GM13976 (cell line): ENCODE data around the gene HOMER2.

ENCODE experiments used
- DNase-seq: peaks from one replicate; pipeline ENCODE4 v3.0.0; 2012; ENCODE audit warnings: low spot score
- in situ Hi-C: fragments of 300-500 bp; cut with MboI; formaldehyde crosslinking; loops from one replicate; pipeline ENCODE4 v1.12.0; 2022; ENCODE audit warnings: low sequenced_read_pairs, mixed read lengths, inconsistent platforms; ENCODE audit not compliant: unreplicated experiment
- TF ChIP-seq, protein P1 (sequence below): IDR thresholded peaks from 2 replicates; pipeline ENCODE4 v1.5.1; 2012; ENCODE audit warnings: borderline replicate concordance, mild to moderate bottlenecking; ENCODE audit not compliant: insufficient read depth; ENCODE audit errors: extremely low read depth, missing control alignments, control extremely low read depth

Gene HOMER2

DNA sequence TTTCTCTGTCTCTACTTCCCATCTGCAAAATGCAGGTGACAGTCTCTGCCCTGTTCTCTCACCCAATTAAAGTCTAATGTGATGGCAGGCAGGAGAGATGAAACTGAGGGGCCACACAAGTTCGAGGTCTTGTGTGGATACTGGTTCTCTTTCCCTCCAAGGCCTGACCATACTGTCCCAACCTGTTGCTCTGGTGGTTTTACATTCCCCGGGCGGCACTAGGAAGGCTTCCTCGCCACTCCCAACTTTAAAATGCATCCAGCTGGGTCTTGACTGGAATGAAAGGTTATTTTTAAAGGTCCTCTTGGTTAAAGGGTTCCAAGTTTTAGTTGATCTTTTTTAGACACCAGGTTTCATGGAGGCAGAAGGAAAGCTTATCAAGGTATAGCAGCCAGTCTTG lies 105.9 kb downstream of the HOMER2 start:
- in situ Hi-C loops = no loop called here
- TF ChIP-seq, protein P1, sequence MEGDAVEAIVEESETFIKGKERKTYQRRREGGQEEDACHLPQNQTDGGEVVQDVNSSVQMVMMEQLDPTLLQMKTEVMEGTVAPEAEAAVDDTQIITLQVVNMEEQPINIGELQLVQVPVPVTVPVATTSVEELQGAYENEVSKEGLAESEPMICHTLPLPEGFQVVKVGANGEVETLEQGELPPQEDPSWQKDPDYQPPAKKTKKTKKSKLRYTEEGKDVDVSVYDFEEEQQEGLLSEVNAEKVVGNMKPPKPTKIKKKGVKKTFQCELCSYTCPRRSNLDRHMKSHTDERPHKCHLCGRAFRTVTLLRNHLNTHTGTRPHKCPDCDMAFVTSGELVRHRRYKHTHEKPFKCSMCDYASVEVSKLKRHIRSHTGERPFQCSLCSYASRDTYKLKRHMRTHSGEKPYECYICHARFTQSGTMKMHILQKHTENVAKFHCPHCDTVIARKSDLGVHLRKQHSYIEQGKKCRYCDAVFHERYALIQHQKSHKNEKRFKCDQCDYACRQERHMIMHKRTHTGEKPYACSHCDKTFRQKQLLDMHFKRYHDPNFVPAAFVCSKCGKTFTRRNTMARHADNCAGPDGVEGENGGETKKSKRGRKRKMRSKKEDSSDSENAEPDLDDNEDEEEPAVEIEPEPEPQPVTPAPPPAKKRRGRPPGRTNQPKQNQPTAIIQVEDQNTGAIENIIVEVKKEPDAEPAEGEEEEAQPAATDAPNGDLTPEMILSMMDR = no peak
- DNase-seq = no peak

DNA sequence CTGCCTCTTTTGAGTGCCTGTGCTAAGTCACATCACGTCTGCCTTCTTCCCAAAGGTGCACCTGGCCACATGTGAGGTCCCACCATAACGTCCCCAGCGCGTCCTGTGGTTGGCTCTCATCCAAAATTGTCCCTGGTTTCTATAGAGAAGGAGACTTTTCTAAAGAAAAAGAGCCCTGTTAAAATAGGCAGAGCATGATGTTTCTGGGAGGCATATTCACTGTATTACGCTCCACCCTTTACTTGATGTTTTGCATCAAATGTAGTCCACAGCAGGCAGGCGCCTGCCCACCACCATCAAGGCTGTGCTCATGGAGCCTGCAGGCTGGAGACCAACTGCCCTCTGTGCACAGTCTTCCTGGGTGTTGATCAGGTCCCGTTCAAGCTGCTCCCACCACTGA lies 106.8 kb downstream of the HOMER2 start:
- in situ Hi-C loops = no loop called here
- no peak for DNase-seq

DNA sequence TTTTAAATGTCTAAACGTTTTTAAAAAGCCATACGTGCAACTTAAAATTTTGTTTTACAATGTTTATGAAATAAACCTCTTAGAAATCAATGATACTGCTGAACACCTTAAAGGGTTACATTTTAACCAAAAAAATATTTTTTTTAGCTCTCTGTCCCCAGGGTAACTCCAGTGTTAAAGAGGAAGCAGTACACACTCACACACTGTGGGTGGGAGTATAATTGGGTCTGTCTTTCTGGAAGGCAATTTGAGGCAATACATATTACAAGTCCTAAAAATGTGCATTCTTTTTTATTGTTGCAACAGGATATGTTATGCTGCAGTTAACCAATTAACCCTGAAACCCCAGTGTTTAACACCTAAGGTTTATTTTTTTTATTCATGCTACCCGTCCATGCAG lies 109.0 kb downstream of the HOMER2 start:
- in situ Hi-C loops = no loop called here
- TF ChIP-seq, protein P1 = no peak
- no peak for DNase-seq

More for the DNA sequence above, 106.8 kb downstream of the HOMER2 start:
- TF ChIP-seq, protein P1 = no peak

DNA sequence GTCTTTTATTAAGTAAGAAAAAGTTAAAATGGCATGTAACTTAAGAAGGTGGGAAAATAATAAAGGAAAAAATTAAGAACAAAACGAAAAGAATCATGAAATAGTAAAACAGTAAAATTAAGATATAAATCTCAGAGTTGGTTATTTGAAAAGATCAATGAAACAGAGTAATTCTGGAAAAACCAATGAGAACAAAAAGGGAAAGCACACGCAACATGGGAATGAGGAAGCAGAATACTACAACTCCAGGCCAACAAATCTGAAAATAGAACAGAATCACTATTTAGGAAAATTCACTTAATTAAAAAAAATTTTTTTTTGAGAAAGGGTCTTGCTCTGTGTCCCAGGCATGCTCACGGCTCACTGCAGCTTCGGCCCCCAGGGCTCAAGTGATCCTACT lies 112.4 kb downstream of the HOMER2 start:
- DNase-seq = no peak
- TF ChIP-seq, protein P1 = no peak
- in situ Hi-C loops = no loop called here

DNA sequence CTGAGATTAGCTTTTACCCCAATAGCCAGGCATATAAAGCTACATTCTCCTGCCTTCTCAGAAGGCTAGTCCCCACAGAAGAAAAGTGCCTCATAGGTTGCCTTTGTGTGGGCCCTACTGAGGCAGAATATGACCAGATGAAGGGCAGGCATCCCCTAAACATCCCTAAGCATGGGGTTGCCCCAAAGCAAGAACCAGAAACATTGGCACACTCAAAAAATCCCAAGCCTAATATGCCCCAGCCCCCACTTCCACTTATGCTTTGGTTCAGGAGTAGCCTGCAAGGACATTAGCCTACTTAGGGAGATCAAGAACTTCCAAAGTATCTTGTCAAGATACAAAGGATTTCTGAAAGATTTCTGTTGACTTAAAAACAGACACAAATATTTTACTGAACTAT lies 113.4 kb downstream of the HOMER2 start:
- in situ Hi-C loops = no loop called here
- DNase-seq = no peak
- TF ChIP-seq, protein P1 = no peak

DNA sequence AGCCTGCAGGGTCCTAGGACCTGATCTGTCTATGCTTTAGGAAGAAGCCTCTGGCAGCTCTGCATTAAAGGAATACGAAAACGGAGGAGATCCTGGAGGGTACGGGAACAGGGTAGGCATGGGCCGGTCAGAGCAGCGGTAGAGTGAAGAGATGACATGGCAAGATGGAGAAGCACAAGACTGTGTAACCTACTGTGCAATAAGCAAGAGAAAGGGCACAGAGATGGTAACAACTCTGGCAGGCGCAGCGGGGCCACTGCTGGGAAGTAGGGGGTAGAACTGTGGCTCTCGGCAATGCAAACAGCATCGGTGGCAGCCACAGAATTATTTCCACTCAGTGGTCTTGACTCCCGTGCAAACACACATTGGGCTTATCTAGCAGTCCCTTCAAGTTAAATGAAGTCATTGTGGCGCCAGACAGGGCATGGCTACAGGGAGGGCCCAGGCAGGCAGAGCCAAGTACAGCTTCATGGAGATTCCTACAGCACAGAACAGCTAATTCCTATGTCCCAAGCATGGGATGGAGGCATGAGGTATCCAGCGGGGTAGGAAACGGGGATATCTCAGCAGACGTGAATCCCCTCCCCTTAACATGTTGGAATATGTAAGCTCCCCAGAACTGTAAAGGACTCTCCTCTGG lies 114.3 kb downstream of the HOMER2 start:
- in situ Hi-C loops = no loop called here
- no peak for DNase-seq
- TF ChIP-seq, protein P1 = no peak
